NT2/D1 (cell line): Measurements from ENCODE around the gene SPAAR.

Source experiments
- SUZ12 ChIP-seq: IDR thresholded peaks from 2 replicates; pipeline ENCODE4 v1.6.1; 2011; ENCODE audit not compliant: insufficient read length, insufficient read depth; ENCODE audit errors: extremely low read depth
- YY1 ChIP-seq: IDR thresholded peaks from 2 replicates; pipeline ENCODE4 v1.6.1; 2011; ENCODE audit not compliant: insufficient read length, insufficient read depth
- ZNF274 ChIP-seq: IDR thresholded peaks from 2 replicates; pipeline ENCODE4 v1.6.1; 2011; ENCODE audit warnings: mild to moderate bottlenecking, low read depth, low read length

DNA sequence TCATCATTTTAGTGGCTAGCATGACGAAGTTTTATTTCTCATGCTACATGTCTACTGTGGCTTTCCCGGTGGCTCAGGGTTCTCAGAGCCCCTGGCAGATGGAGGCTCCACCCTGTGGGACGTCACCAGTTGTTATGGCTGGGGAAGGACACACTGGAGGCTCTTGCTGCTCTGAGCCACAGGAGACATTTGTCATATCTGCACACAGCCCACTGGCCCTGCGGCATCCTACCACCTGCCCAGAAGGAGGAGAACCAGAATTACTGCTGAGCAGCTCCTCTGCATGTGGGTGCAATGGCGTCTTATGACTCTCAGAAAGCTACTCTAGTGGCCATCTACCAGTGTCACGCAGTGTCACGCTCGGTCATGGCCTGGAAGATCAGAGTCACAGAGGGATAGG is 45.7 kb upstream of the SPAAR start:
- TF ChIP-seq ZNF274 (no peak), YY1 (no peak), SUZ12 (no peak)
